IPS DF 4.7 (cell line): ENCODE results near the gene SIPA1L3.
"Not testable (repeated sequence)": the region's sequence is repeated elsewhere in the genome, so short reads cannot be mapped to it uniquely, and the experiment has no call there.

Experiments used
- DNase-seq: peaks from one replicate; pipeline ENCODE4 v3.0.0-alpha.2; 2013; ENCODE audit warnings: low spot score; ENCODE audit errors: extremely low read depth

SIPA1L3 gene

DNA sequence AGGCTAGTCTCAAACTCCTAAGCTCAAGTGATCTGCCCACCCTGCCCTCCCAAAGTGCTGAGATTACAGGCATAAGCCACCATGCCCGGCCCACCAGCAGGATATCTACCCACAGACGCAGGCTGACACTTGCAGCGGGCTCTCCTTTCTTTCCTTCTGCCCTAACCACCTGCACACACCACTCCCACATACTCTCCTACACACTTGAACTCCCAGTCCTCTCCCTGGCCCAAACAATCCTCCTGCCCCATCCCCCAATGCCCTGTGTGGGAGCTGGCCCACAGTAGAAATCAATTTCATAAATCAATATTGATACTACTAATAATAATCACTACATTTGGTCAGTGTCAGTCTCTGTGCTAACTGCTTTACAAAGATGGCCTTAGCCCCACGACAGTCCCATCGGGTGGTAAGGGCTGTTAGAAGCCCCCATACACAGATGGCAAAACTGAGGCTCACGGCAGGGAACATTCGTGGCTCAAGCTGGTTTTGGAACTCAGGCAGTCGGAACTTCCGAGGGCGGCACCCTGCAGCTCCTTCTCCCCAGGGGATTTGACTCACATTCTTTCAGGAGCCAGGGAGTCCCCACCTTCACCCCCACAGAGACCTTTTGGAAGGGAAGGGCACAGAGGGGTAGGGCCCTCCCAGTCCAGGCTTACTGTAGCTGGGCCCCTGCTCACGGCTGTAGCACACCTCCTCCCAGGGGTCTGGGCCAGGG, 320.4 kb downstream of the SIPA1L3 start:
- no peak for DNase-seq

DNA sequence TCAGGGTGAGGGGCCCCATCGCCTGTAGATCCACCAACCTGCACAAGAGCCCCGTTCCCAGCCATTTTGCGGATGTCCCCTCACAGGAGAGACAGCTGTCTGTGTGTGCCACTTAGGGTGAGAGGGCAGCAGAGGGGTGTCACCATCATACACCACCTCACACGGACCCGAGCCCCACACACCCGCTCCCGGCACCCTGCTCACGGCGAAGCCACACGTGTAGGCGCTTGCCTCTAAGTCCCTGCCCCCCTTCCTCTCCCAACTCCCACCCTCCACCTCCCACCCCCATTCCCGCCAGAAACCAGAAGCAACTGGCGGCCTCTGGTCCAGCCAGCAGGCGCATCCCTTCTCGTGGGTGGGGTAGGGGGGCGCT, 321.0 kb downstream of the SIPA1L3 start:
- no peak for DNase-seq

DNA sequence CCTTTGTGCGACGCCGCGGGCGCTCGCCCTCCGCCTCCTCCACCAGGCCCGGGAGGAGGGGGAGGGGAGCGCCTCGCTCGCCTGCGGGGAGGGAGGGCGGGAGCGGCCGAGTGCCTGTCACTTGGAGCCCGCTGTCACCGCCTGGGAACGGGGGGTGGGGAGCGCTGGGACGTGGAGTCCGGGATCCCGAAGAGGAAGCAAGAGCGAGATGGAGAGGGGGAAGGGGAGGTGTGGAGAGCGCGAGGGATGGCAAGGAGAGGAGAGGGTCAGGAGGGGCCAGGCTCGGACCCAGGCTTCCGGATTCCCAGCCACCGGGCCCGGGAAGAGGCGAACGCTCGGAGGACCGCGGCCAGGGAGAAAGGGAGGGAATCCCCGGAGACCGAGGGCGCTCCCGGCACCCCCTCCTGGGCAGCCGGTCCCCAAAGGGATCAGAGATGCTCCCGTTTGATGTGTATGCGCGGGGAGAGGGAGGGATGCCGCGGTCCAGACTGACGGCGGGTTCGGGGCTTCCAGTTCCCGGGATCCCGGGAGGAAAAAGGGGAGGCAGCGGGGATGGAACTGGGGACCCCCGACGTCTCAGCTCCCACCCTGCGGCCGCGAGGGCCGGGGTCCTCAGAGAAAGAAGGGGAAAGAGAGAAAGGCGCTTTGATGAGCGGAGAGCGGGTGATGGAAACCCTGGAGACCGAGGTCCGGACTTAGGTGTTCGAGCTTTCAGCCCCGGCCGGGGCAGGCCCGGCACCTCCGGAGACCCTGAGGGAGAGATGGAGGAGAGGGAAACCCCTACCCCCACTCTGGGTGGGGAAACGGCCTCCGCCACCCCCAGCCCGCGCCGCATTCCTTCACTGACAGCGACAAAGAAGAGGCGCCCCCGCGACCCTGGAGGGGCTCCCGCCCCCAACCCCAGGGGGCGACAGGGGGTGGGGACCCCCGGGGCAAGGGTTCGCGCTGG, 321.8 kb downstream of the SIPA1L3 start:
- no peak for DNase-seq

DNA sequence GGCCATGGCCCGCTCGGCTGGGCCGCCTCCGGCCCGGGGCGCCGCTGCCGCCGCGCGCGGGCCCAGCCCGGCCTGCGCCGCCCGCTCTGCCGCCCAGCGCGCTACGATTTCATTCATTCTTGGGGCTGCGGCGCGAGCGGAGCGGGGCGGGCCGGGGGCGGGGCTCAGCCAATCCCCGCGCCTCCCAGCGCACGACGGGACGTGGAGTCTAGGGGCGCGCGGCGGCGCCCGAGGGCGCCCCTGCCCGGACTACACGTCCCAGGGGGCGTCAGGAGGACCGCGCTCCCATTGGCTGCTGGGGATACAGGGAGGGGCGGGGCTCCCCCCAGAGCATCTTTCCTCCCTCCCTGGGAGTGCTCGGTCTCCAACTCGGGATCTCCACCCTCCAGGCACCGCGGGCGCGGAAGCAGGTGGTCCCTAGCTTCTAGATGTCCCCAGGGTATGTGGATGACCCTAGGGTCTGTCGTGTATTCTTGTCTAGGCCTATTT, 322.6 kb downstream of the SIPA1L3 start:
- no peak for DNase-seq

DNA sequence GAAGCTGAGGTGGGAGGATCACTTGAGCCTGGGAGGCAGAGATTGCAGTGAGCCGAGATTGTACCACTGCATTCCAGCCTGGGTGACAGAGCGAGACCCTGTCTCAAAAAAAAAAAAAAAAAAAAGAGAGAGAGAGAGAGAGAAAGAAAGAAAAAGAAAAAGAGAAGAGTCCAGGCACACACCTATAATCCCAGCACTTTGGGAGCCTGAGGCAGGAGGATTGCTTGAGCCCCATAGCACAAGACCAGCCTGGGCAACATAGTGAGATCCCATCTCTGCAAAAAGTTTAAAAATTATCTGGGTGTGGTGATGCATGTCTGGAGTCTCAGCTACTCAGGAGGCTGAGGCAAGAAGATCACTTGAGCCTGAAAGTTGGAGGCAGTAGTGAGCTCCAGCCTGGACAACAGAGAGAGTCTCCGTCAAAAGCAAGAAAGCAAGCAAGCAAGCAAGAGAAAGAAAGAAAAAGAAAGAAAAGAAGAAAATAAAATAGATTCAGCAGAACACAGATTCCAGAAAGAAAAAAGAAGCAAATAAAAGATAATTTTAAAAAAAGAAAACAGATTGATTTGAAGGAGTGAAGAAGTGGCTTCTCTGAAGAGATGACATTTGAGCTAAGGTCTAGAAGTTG, 323.6 kb downstream of the SIPA1L3 start:
- not testable (repeated sequence) for DNase-seq

DNA sequence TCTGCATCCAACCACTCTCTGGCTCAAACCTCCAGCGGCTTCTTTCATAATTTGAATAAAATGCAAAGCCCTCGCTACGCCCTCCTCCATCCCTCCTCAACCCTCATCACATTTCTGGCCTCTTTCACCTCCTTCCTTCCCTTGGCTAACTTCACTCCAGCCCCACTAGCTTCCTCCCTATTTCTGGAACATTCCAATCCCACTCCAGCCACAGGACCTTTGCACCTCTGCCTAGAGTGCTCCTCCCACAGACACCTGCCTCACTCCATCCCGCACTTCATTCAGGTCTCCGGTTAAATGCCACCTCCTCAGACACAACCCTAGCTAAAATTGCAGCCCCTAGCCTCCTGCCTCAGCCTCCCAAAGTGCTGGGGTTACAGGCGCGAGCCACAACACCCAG, 324.9 kb downstream of the SIPA1L3 start:
- no peak for DNase-seq

DNA sequence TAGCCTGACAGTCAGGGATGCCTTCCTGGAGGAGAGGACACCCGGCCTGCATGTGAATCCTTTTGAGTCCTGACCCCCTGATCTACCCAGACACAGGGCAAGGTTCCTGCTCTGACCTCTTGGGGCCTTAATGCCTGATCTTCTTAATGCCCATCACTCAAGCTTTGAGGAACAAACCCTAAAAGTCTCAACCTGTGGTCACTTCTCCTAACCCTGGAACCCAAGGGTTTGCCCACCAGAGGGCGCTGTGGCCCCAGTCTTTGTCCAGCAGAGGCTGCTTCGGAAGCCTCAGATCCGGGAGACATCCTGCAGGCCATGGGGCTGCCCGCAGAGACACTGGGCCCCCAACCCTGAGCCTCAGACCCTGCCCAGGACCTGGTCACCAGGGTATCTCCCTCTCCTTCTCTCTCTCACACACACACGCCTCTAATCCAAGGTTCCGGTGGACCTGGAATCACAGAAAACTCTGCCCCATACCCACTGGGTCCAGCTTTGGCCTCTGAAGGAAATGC, 326.8 kb downstream of the SIPA1L3 start:
- DNase-seq = no peak

DNA sequence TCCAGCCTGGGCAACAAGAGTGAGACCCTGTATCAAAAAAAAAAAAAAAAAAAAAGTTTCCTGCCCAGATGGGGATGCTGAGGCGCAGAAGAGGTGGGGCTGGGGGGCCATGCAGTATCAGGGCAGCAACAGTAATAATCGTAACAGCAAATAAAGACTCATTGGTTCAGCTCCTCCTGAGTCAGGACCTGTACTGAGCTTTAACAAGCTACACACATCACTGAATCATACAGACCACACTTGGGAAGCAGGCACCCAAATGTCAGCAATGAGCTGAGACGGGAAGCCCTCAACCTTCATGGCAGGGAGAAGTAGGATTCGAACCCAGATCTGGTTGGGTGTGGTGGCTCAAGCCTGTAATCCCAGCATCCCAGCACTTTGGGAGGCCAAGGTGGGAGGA, 327.6 kb downstream of the SIPA1L3 start:
- no peak for DNase-seq

DNA sequence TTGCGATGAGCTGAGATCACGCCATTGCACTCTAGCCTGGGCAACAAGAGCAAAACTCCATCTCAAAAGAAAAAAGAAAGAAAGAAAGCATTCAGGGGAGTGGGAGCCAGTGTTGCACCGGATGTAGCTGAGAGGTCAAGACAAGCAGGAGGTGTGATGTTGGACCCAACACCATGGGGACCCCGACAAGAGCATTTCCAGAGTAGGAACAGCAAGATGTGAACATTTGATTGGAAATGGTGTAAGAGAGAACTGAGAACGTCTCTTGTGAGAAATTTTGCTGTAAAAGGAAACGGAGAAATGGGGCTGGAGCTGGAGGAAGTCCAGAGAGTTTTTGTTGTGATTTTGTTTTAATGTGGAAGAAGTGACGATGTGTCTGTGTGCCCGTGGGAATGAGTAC, 332.8 kb downstream of the SIPA1L3 start:
- DNase-seq = no peak

DNA sequence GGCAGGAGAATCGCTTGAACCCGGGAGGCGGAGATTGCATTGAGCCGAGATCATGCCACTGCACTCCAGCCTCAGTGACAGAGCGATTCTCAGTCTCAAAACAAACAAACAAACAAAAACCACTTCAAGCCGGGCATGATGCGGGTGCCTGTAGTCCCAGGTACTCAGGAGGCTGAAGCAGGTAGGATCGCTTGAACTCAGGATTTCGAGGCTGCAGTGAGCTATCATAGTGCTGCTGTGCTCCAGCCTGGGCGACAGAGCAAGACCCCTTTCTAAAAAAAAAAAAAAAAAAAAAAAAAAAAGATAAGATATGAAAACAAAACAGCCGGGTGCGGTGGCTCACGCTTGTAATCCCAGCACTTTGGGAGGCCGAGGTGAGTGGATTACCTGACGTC, 336.3 kb downstream of the SIPA1L3 start:
- no peak for DNase-seq

DNA sequence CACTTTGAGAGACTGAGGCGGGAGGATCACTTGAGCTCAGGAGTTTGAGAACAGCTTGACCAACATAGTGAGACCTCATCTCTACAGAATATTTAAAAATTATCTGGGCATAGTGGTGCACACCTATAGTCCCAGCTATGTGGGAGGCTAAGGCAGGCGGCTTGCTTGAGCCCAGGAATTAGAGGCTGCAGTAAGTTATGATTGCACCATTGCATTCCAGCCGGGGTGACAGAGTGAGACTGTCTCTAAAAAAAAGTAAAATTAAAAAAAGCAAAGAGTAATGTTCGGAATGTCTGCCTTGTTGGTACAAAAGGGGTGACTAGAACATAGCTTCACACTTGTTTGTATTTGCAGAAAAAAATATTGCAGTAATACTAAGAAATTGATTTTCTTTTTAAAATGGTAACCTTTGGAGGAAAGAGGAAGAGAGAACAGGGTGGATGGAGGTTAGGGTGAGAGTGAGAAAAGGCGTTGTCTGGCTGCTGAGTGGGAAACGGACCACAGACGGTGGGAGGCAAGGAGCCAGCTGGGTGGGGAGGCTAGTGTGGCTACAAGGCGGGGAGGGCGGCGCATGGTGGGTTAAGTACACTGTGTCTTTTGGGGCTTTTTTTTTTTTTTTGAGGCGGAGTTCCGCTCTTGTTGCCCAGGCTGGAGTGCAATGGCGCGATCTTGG, 339.0 kb downstream of the SIPA1L3 start:
- DNase-seq = no peak

DNA sequence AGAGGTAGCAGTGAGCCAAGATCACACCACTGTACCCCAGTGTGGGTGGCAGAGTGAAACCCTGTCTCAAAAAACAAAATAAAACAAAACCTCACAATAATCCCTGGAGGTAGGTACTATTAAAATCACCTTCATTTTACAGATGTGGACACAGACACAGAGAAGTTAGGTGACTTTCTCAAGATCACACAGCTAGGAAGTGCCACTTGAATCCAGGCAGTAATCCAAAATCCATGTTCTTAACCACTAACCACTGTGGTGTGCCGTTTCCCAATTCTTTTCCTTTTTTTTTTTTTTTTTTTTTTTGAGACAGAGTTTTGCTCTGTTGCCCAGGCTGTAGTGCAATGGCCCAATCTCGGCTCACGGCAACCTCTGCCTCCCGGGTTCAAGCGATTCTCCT, 340.1 kb downstream of the SIPA1L3 start:
- DNase-seq = no peak

DNA sequence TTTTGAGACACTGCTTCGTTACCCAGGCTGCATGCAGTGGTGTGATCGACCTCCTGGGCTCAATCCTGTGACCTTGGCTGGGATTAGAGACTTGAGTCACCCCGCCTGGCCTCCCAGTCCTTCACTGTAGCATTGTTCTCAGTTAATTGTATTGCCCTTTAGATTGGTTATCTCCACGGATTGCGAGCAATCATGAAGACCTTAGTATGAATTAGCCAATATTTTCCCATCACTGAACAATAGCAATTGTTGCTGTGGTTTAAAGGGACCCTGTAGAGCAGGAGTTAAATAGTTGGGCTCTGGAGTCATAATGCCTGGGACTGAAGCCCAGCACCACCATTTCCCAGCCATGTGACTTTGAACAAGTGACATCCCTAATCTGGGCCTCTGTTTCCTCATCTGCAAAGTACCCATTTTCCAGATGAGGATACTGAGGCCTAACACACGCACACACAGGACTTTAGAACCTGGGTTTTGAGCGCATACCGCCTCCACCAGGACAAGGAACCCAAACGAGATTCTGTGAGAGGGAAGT, 340.8 kb downstream of the SIPA1L3 start:
- DNase-seq = no peak

DNA sequence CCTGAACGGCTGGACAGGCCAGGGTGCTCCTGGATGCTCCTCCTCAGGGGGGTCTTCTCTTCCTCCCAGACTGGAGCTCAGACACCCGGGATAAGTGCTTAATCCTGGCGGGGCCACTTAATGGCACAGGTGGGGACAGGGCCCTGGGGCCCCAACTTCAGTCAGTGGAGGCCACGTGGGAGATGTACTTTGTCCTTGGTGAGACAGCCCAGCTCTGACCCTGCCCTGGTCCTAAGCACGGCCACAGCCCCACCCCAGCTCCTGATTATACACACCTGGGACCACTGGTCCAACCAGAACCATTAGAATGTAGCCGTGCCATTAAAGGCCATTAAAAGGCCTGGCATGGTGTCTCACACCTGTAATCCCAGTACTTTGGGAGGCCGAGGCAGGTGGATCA, 341.4 kb downstream of the SIPA1L3 start:
- no peak for DNase-seq

DNA sequence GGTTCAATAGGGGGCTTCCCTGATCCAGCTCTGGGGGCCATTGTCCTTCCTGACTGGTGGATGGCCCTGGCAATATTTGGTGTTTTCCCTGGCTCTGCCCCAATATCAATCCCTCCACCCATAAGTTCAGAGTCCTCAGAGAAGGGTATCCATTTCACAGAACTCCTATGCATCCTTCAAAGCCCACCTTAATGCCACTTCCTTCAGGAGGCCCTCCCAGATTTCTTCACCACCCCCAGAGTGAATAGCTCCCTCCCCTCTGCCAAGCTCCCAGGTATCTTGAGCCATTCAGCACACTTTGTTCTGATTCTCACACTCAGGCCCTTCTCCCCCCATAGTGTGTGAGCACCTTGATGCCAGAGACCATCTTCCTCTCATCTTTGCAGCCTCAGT, 343.4 kb downstream of the SIPA1L3 start:
- DNase-seq = no peak

DNA sequence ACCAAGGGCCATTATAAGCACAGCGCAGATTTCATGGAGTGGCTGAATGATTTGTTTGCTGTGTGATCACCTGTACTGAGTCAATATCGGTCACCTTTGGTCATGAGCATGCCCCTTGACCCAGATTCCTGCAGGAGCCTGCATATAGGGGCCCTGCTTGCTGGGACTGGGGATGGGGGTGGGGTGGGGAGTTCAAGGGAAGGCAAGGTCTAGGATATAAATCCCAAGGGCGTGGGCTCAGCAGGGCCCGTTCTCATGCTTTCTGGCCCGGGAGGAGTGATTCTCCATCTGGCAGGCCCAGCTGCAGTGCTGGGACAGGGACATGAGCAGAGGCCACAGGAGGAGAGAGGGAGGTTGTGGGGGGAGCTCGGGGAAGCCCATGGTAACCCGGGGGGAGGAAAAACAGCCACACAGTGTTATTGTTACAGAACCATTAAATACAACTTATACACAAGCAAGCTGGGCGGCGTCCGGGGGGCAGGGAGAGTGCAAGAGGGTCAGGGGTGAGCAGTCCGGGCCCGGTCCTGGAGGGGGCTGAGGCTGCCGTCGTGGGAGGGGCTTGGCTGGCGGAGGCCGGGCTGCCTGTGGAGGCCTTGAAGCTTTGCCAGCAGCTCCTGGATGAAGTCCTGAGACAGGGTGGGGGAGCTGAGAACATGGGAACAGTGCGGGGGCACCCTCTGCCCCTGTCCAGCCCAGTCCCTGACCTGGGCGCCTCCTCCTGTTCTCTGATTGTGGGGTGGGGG, 344.0 kb downstream of the SIPA1L3 start:
- DNase-seq = no peak

DNA sequence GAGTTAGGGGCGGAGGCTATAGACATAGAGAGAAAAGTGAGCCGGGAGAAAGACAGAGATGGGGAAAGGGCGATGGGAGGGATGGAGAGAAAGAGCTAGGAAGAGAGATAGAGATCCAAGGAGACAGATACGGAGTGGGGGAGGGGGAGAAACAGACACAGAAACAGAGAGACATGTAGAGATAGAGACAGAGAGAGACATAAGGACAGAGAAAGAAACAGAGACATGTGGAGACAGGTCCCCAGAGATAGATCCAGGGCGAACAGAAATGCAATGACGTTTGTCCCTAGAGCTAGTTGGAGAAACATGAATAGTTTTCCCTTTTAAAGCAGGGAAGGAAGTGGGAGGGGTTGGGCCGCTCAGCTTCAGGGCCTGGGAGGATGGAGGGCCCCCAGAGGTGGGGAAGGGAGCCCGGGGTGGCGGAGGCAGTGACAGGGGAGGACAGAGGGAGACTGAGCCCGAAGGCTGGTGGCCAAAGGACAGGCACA, 344.6 kb downstream of the SIPA1L3 start:
- no peak for DNase-seq

DNA sequence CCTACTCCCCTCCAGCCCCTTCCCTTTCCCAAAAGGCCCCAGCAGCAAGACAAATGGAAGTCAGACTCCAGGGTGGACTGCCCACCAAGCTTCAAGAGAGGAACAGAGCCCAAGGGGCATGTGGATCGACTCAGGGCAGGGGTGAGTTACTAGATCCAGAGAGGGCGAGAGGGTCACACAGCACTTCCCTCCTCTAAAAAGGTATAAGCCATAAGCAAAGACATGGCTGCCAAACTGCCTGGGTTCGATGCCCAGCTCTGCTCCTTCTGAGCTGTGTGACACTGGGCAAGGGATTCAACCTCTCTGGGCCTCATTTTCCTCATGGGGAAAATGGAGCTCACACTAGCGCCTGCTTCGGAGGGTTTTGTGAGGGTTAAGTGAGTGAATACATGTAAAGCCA, 345.4 kb downstream of the SIPA1L3 start:
- DNase-seq = no peak

DNA sequence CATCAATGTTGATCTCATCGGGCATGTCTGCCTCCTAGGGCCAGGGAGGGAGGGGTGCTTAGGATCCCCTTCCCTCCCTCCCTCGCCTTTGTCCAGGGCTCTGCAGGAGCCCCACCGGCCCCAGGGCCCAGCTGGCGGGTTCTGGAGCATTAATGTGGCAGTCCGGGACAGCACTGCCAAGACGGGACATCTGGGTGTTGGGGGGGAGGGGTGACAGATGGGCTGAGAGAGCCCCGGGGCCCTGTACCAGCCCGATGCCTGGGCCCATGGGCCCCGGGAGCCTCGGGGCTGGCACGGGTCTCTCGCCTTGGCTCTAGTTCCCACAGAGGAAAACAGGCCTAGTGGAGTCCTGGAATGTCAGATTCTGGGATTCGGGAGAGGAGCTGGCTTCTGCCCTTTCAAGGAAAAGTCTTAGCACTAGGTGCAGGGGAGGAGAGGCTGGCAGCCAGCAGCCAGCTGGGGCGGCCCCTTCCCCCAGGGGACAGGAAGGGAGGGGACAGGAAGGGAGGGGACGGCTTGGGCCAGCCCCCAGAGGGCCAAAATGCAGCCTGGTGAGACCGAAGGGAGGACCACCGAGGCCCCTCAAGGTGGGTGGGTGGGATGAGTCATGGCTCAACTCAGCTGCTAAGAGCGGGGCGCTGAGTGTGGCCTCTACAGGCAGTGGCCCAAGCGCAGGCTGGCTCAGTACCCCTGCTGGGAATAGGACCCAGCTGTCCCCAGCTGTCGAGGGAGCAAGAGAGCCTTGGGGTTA, 346.1 kb downstream of the SIPA1L3 start:
- no peak for DNase-seq

DNA sequence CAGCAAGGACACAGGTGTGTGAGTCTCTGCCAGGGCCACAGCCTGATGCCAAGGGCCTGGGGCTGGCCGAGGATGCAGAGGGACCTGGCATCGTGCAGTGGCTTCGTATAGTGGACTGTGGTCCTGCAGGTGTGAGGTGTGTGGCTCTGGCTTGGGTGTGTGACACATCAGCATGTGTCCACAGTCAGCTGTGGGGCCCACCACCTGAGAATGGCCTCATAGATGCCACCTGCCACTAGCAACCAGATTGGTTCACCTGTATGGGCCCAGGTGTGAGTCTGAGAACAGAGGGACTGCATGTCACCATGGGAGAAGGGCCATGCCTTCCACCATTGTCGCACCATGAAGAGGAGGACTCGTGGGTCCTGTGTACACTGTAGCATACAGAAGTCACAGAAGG, 346.8 kb downstream of the SIPA1L3 start:
- no peak for DNase-seq
